HG03439 (cell line): ENCODE measurements around the gene LRIG1.

ENCODE experiments used
- ATAC-seq: cut with Tn5 transposase; IDR thresholded peaks from one replicate; pipeline ENCODE4 v1.9.1; 2021; ENCODE audit warnings: mild to moderate bottlenecking, moderate library complexity; ENCODE audit not compliant: unreplicated experiment

LRIG1 gene

DNA sequence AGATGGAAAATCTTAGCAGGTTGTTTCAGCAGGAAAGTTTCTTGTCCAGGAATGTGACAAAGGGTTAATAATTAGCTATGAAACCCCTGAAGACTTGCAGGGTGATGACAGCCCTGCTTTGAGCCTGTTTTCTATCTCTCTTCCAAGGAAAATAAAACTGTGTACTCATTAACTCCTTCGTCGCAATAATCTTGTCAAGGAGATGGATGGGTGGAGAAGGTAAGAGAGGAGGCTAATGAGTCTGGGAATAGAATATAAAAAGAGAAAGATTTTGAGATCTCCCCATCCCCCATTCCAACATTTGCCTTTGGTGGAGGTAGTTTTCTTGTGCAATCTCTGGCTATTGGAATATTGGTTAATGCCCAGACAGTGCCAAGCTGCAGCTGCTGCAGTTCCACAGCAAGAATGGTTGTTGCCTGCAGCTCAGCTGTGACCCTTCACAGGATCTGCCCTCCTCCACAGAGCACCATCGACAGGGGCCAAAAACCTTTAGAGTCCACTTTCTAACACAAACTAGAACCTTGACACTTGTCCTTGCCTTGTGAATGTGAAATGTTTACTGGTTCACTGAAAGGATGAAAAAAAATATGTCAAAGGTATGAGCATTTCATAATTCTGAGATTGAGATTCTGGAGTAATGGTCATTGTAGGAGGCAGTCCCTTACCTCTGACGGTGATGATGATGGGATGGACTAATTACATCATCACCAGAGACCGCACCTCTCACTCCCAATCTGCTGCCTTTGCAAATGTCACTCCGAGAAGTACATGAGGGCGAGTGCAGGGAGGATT, 4.2 kb upstream of the LRIG1 start:
- ATAC-seq = no peak

DNA sequence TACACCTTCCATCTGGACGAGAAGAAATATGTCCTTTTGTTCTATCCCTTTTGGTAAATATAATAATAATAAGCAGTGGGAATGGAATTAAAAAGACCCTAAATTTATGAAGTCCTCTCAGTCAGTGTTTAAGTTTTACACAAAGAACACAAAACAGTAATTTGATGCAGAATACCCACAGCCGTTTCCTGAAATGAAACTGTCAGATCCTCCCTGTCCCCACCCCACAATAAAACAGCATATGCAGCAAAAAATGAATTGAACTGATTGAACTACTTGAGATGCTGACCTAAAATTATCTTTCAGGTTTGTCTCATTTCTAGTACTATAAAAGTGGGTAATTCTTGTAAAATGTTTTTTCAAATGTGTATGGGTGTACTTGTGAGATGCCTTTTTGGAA, 2.2 kb upstream of the LRIG1 start:
- ATAC-seq = no peak

DNA sequence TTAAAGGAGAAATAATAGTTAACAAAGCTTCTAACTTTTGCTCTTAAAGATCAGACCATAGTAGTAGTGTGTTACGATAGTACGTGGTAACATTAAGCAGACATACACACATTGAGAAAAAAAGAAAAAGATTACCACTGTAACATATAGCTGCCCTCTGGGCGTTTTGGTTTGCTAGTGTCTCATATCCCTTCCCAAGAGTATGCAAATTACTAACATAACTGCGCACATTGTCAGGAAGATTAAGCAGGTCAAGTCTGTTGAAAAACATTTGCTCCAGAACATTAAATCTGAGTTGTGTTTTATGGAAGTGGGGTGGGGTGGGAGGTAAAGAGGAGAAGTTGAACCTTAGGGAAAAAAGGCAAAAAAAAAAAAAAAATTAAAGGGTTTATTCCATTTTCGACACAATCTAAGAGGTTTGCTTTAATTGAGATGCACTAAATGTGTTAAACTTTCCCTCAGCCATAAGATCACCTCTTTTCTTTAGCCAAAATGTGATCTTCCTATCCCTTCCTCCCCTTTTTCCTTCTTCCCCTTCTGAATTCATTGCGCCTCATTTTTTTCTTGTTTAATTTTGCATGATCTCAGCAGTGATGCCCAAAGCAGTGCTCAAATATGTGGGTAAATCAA, 1.5 kb upstream of the LRIG1 start:
- no peak for ATAC-seq

DNA sequence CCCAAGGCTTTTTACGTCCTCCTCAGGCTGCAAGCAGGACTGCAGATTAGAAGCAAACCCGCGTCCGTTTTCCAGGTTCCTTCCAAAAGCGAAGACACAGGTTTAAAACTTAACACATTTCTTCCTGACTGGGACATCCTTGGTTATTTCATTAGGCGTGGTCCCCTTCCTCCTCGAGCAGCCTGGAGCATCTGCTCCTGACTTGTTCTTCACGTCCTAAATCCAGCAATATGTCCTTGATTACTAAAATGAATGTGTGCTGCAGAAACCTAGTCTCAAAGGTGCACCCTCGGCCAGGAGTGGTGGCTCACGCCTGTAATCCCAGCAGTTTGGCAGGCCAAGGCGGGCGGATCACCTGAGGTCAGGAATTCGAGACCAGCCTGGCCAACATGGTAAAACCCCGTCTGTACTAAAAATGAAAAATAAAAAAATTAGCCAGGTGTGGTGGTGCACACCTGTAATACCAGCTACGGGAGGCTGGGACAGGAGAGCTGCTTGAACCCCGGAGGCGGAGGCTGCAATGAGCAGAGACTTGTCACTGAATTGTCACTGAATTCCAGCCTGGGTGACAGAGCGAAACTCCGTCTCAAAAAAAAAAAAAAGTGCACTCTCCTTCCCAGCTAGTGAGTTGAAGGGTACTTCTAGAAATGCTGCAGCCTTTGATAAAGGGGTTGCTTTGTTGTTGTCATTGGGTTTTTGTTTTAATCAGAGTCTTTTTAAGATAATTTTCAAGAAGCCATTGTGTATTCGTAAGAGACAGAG, 842 bp upstream of the LRIG1 start:
- ATAC-seq = no peak

DNA sequence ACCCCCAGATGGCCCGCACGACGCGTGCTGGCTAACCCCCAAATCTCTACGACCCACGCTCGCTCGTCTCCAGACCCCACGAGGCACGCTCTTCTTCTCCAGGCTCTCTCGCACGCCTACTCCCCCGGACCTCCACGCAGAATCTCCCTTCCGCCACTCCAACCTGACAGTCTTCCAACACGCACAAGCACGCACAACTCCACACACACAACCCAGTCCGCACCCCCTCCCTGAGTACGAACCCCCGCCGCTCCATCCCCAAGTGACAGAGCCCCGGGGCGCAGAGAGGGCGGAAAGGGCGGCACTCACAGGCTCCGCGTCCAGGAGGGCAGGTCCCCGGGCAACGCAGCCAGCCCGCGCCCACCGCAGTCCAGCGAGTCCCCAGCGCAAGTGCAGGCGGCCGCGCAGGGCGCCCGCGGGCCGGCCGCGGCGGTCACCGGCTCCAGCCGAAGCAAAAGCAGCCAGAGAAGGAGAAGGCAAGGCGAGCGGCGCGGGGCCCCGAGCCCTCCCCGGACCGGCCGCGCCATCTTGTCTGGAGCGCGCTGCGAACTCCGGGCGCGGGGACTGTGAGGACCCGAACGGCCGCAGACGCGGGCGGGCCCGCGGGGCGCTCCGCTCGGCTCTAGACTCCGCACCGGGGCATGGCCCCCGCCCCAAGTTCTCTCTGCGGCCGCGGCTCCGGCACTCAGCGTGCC, 794 bp downstream of the LRIG1 start:
- ATAC-seq = peak; percentile 23

DNA sequence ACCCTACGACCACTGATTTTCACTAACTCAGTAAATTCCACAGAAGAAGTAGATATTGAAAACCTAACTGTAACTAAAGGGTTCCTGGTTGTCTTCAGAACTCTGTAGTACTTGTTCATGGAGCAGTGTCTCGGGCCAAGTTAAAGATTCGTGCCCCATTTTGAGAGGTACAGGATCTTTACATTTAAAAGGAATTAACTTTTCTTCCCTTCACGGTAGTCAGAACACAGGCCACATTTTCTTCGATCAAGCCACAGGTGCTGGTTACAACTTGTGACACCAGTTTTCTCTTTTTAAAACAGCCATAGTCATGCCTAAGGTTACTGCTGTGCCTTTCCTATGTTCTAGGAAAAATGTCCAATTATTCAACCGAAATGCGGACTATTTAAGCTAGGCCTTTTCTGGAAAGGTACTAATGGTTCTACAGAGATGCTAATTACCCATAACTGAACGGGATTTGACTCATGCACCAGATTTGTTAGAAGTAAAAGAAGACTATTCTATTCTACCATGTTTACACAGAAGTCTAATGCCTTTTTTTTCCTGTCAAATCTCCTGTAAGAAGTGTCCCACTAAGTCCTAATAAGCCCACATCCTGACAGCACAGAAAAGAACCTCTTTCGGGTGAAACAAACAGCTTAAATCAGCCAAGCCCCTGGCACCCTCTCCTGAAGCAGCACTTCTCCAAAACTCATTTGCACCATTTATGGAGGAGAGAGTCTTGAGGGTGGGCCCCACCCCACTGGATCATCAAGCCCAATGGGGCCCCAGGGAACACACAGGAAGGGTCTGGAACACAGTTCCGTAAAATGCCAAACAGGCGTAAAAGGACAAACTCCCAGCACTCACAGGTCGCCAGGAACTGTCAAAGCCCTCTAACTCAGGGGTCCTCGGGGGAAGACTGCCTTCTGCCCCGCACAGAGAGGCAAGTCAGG, 1.9 kb downstream of the LRIG1 start:
- no peak for ATAC-seq

DNA sequence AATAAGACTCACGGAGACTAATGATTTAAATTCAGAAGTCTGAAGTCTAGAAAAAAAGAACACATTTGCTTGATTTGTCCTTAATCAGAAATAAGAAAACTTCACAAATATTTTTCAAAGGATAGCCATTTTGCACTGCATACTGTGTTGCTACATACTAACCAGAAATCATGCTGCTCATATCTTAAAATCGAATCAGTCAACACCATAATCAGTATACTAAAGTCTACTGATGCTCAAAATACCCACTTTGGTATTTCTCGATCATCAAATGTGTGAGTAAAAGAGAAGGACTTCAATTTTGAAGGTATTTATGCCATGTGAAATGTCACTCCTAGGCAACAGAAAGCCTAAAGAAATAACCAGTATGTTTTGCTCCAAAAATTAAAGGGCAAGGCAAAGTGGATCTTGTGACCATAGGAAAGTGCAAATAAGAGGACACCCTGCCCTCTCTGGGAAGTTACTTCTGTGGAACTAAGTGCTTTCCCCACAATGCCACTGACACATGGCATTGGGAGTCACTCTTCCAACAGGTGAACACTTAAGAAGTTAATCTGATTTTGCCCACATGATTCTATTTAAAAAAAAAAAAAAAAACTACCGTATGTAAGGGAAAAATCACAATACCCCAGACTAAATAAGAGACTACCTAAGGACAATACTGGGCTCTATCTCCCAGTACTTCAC, 2.7 kb downstream of the LRIG1 start:
- no peak for ATAC-seq

DNA sequence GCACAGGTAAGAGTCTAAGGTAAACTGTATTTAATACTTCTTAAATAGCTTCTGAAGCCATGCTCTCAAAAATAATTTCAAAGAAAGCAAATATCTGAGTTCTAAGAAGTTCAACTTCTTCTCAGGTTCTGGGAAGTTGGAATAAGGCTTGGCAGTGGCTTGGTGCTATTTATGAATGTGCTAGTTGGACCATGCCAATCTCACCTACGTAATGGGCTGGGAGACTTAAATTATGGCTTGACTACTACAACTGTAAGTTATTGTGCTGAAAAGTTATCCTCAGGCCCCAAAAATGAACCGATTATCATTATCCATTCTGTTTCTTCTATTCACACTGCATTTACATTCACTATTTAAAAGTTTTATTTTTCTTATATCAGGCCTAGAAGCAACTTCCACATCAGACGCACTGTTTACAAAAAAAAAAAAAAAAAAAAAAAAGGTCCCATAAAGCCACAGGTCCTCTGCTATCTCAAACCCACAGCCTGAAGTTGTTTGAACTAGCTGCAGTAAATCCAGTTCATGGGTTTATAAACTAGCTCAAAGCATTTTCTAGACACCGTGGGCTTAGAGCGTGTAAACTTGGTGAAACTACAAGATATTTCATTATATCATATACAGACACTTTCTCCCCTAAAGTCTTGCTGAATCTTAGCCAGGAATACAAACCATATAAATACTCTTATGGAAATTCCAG, 3.4 kb downstream of the LRIG1 start:
- no peak for ATAC-seq

DNA sequence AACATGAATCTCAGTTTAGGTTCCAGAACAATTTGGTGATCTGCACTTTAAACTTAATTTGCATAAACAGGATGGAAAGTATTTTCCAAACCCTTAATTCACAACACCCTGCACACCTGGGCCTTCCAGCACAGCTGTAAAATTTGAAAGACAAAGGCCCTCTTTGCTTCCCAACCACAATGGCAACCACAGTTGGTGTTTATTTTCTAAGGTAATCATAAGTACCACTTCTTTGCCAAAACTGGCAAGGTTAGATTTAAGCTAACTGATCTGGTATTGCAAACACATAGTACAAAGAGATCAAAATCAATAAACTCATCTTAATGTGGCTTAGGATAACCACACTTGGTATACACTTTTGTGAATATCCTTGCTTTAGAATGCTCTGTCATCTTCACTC, 4.1 kb downstream of the LRIG1 start:
- ATAC-seq = no peak

DNA sequence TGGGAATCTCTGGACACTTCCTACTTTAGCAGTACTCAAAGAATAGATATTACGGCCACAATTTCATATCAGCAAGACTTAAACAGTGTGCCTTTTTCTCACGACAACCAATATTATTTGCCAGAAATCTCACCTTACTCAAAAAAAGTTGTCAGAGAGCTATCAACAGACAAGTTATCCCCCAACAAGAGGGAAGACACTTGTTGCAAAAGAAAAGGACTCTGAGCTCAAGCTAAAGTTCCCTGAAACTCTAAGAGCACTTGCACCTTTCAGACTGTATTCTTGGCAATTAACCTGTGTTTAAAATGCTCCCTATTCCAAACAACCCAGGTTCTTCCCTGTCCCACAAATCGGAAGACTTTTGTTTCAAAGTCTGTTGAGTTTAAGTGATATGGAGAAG, 4.5 kb downstream of the LRIG1 start:
- no peak for ATAC-seq

DNA sequence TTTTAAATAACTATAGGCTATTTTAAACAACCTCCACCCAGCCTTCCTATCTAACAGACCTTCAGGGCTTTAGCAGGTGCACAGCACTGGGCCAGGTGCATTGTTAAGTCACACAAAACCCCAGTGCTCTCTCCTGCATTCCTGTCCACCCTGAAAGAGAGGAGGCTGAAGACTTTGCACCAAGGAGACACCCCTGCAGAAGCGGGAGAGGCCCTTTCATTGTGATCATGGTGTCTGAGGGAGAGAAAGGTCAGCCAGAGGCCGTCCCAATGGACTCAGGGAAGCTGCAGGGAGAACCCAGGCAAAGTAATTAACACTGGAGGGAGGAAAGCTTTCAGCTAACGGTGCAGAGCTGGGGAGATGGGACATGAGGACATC, 5.2 kb downstream of the LRIG1 start:
- ATAC-seq = no peak

DNA sequence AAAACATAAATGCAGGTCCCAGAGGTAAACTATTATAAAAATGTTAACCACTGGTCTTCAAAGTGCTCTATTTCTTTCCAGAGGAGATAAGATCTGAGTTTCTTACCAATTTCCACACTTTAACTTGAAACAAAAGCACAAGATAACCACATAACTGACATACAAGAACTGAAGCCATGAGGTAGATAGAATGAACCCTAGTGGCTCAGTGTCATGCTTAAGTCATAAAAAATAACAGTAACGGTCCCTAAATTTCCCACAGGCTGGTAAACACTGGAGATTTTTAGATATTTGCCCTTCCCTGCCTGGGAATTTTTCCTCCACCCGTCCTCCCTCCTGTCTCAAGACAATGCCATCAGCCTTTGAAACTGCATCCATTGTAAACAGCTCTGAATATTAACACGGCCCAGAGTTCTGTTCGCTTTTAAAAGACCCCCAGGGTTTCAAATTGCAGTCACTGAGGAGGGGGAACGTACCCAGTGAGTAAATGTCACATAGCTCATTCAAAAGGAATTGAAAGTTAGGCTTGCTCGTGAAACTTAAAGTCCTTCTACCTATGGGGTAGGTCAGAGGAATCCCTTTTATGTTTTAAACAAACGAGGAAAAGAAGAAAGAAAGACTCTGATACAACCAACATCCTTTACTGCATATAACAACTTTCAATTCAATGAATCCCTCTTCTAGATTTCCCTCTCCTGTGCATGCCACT, 5.7 kb downstream of the LRIG1 start:
- ATAC-seq = no peak

DNA sequence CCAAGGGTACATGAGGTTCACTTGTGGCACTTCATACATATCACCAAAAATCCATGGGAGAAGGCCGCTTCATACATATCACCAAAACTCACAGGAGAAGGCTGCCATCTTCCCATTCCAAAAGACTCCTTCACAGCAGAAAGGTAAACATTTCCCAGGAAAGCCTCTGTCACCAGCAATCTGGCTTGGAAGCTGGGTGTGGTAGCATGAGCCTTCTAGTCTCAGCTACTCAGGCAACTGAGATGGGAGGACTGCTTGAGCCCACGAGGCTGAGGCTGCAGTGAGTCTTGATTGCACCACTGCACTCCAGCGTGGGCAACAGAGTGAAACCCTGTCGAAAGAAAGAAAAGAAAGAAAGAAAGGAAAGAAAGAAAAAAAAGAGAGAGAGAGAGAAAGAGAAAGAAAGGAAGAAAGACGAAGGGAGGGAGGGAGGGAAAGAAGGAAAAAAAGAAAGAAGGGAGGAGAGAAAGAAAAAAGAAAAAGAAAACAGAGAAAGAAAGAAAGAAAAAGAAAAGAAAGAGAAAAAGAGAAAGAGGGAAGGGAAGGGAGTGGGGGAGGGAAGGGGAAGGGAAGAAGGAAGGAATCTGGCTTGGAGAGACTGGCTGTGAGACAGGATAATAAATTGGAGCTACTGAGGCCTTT, 7.2 kb downstream of the LRIG1 start:
- ATAC-seq = no peak

DNA sequence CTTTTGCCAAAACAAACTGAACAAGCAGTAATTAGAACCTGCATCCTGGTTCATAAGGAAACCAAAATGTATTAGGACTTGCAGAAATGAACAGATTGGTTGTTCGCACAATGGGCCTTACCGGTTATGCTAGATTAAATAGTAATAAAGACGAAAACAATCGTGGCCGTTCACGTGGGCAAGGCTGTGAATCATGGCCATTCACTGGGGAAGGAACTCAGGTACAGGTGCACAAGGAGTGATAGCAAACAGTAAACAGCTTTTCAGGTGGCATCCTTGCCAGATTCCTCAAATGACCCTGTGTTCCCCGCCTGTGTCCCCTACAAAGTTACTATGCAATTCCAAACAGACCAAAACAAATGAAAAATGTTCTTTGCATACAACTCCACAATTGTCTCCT, 8.2 kb downstream of the LRIG1 start:
- no peak for ATAC-seq

DNA sequence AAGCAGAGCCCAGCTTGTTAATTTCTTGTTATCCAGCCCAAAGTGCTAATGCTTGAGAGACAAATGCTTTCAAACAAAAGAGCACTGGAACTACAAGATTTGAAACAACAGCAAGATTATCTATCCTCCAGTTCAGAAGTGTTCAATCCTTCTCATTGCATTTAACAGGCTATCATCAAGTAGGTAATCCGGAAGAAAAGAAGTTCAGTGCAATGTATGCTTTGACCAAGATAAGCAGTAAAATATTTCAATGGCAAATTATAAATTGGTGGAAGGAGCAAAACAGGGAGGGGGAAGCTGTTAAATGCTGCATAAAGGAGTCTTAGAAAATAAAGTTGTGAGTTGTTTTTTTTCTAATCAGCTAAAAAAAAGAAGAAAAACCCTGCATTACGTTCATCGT, 8.8 kb downstream of the LRIG1 start:
- ATAC-seq = no peak

DNA sequence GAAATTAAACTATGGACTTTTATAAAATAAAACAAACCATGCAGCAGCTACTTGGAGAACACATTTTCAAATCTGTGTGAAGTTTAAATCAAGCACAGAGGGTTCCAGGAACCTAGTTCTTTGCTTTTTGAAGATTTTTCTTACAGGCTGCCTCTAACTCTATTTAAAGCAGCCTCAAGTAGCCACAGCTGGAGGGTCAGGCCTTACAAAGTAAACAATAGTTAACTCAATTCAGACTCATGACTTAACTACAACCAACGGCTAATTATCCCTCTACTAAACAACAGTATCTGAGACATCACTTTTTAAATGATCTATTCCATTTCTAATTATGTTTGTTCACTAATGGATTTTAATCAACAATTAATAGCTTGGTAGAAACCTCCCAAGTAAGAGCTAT, 9.8 kb downstream of the LRIG1 start:
- no peak for ATAC-seq

DNA sequence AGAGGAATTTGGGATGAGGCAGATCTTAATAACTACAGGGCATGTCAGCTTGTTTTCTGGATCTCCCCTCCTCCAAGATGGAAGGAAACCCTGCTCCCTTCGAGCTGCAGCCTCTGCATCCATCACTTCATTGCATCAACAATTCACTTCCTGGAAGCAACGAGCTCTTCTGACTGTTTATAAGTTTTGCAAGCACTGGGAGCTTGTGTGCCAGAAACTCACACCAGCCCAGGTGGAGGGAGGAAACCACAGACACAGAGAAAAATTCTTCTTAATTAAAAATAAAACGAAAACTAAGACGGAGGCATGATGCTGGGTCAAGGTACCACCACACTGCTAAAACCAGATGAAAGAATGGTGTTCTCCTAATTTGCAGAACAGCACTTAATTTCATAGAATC, 10.6 kb downstream of the LRIG1 start:
- ATAC-seq = no peak

DNA sequence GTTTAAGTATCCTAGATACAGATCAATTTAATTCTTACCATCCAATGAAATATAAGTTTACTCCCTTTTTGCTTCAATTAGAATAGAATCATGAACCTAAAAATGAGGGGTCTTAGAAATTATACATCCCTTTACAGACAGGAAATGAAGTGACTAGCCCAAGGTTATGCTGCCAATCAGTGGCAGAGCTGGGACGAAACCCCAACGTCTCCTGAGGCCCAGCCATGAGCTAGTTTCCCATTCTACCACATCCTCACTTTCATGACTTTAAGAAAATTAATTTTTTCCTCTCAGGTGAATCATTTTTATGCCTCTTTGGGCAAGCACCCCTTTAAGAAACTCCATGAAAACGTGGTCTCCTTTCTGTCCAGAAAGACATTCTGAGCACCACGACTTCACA, 11.2 kb downstream of the LRIG1 start:
- no peak for ATAC-seq
